Heart right ventricle (tissue), 16 donors: Measurements from ENCODE around the gene USP24. TPM values are rescaled to one million over a fixed set of nuclear protein-coding genes. Genes with fewer than 3 reads are reported as not detected.

Source experiments
- ATAC-seq, 8 donors: fragments of 200-7000 bp; cut with Tn5 transposase; one replicate each; pipeline ENCODE4 v1.9.1; 2020; ENCODE audit warnings: mild to moderate bottlenecking in 8 of 8, moderate library complexity in 8 of 8, moderate number of reproducible peaks in 1 of 8
- DNase-seq, 2 donors: peaks; one replicate each; pipeline ENCODE4 v3.0.0-alpha.2; 2020
- H3K27ac ChIP-seq, 10 donors: fragments of 200-600 bp; sonication (generic) in 2 of 10; one replicate each; pipeline versions ENCODE4 v1.5.0 to v1.8.0; 2020 to 2022; ENCODE audit warnings: mild to moderate bottlenecking in 3 of 10
- H3K27me3 ChIP-seq, 7 donors: fragments of 200-600 bp; one replicate each; pipeline ENCODE4 v1.8.0; 2021 to 2022; ENCODE audit warnings: mild to moderate bottlenecking in 2 of 7
- H3K36me3 ChIP-seq, 9 donors: fragments of 200-600 bp; sonication (generic) in 1 of 9; one replicate each; pipeline versions ENCODE4 v1.5.0 to v1.8.0; 2020 to 2022; ENCODE audit warnings: mild to moderate bottlenecking in 2 of 9
- H3K4me1 ChIP-seq, 9 donors: fragments of 200-600 bp; sonication (generic) in 1 of 9; one replicate each; pipeline versions ENCODE4 v1.5.0 to v1.8.0; 2020 to 2022; ENCODE audit warnings: mild to moderate bottlenecking in 4 of 9
- H3K4me3 ChIP-seq, 10 donors: fragments of 200-600 bp; sonication (generic) in 2 of 10; one replicate each; pipeline versions ENCODE4 v1.5.0 to v1.8.0; 2020 to 2022; ENCODE audit warnings: mild to moderate bottlenecking in 7 of 10, moderate library complexity in 2 of 10
- H3K9me3 ChIP-seq, 11 donors: fragments of 200-600 bp in 10 of 11; sonication (generic) in 2 of 11; one replicate each; pipeline versions ENCODE4 v1.5.0 to v1.8.0; 2013 to 2022; ENCODE audit warnings: mild to moderate bottlenecking in 2 of 11, control low read depth in 1 of 11, moderate library complexity in 1 of 11
- whole genome bisulfite sequencing, 2 donors: extraction: QIAGEN DNeasy Blood & Tissue Kit; methylation state at CpG; one replicate each; pipeline ENCODE4 v1.1.7; 2013; ENCODE audit warnings: inconsistent platforms in 1 of 2; 5-methylcytosine and 5-hydroxymethylcytosine counted together
- intact Hi-C, 10 donors: fragments of 100-400 bp; cut with DNase I; formaldehyde crosslinking; loops; one replicate each; pipeline versions ENCODE4 v1.11.1 to v1.14.2; 2022
- polyA plus RNA-seq, 2 donors: library from polyadenylated mRNA; stranded (reverse); fragments of 200-250 nt; gene quantifications; one replicate each; pipeline ENCODE4 v1.2.3, GENCODE V29; 2013
- total RNA-seq, 10 donors: library from RNA; stranded (reverse); fragmentation: NEBNext Ultra II Directional in 3 of 10; extraction: Animal tissue kit (Norgen Biotek cat#: 25700) in 3 of 10; gene quantifications; one replicate each; pipeline versions ENCODE4 v1.2.1 to v1.2.4, GENCODE V29; 2021 to 2023
- TF ChIP-seq, protein P1 (sequence below), 9 donors: fragments of 200-600 bp; sonication (generic) in 2 of 9; IDR thresholded peaks; one replicate each; pipeline versions ENCODE4 v1.5.0 to v1.8.0; 2021 to 2022; ENCODE audit warnings: antibody characterized with exemption in 9 of 9, mild to moderate bottlenecking in 5 of 9, moderate library complexity in 1 of 9
- donor health status: Arrhythmogenic right ventricular cardiomyopathy.
- donor health status: ischemic (EF 13 %, LVEDD 7.1; RV severe dilation, severe dysfunction).
- donor health status: healthy with polysubstance abuse.
- donor health status: DM: no; HTN: yes; CAD: no.
- donor health status: DM: no; HTN: no; CAD: no.
- donor health status: ischemic (EF 25% LVEDD 6.9; RV normal size, moderate dysfunction).
- donor health status: ischemic (EF 25% LVEDD 5.7; RV mildly dilated, moderate dysfunction).
- donor health status: healthy.
- donor health status: DM: yes; HTN: yes; CAD: no.
- donor health status: Ischemic cardiomyopathy.
- donor health status: ischemic (EF 35%, LVEDD 5.7; RV mildly dilated, moderate dysfunction).
- donor health status: nonischemic (EF 11% LVEDD 7.7; RV severe dilation, severe dysfunction).
- donor health status: DM: yes; HTN: yes; CAD: no.
- donor health status: PGD.
- donor health status: ischemic (EF 29% LVEDD 5.4; RV normal size, mild dysfunction).
- donor health status: nonischemic (EF 23%, LVEDD 6.1; RV moderate dilation, normal function).

Gene USP24
- total and polyA plus RNA-seq, 12 donors: 7.1 to 49.7 (median 41.3) TPM

DNA sequence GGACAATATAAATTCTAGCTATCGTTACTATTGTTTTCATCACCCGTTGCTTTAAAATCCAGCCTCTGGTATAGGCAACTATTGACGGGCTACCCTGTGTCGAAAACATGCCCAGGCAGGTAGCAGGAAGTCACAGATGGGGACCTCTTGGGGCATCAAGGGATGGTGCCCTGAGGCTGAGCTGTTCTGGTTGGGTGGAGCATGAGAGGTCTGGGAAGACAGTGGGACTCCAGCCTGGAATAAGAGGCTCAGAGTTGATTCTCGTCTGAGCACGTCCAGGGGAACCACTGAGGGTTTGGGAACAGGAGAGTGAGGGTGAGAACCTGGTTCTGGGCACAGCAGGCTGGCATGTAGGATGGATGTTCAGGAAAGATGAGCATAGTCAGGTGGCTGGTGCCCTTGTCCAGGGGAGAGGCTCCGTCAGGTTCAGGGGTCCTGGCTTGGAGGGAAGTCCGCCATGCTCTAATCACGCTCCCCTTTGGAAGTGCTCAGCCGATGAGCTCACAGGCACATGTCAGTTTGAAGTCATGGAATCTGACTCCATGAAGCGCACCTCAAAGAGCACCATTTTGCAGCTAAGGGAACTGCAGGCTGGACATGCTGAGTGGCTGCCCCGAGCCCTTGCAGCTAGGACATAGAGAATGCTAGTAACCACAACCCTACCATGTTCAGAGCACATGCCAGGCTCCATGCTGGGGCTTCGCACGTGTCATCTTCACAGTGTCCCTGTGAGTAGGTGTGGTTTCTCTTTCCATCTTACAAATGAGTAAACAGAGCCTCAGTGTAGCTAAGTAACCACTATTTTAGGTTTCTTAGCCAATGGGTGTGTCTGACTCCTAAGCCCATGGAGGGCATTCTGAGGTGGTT is 154.8 kb downstream of the USP24 start:
- Histone ChIP-seq H3K27me3 (no peaks in the 10 kb centered on the region), H3K36me3 (no peaks in the 10 kb centered on the region), H3K27ac (no peak overlapping the region), H3K9me3 (no peaks in the 10 kb centered on the region), H3K4me1 (peaks cover 0 to 17% (median 15%) of the 10 kb centered on the region in 9 donors), H3K4me3 (no peak overlapping the region)
- intact Hi-C loops: no loop called here
- ATAC-seq (no peak), DNase-seq (no peak)
- WGBS, 2 donors: 91 to 93% methylated on average over 14 of the region's 14 CpGs
- TF ChIP-seq, protein P1, sequence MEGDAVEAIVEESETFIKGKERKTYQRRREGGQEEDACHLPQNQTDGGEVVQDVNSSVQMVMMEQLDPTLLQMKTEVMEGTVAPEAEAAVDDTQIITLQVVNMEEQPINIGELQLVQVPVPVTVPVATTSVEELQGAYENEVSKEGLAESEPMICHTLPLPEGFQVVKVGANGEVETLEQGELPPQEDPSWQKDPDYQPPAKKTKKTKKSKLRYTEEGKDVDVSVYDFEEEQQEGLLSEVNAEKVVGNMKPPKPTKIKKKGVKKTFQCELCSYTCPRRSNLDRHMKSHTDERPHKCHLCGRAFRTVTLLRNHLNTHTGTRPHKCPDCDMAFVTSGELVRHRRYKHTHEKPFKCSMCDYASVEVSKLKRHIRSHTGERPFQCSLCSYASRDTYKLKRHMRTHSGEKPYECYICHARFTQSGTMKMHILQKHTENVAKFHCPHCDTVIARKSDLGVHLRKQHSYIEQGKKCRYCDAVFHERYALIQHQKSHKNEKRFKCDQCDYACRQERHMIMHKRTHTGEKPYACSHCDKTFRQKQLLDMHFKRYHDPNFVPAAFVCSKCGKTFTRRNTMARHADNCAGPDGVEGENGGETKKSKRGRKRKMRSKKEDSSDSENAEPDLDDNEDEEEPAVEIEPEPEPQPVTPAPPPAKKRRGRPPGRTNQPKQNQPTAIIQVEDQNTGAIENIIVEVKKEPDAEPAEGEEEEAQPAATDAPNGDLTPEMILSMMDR (IDR thresholded peaks at IDR 0.05): no peak

DNA sequence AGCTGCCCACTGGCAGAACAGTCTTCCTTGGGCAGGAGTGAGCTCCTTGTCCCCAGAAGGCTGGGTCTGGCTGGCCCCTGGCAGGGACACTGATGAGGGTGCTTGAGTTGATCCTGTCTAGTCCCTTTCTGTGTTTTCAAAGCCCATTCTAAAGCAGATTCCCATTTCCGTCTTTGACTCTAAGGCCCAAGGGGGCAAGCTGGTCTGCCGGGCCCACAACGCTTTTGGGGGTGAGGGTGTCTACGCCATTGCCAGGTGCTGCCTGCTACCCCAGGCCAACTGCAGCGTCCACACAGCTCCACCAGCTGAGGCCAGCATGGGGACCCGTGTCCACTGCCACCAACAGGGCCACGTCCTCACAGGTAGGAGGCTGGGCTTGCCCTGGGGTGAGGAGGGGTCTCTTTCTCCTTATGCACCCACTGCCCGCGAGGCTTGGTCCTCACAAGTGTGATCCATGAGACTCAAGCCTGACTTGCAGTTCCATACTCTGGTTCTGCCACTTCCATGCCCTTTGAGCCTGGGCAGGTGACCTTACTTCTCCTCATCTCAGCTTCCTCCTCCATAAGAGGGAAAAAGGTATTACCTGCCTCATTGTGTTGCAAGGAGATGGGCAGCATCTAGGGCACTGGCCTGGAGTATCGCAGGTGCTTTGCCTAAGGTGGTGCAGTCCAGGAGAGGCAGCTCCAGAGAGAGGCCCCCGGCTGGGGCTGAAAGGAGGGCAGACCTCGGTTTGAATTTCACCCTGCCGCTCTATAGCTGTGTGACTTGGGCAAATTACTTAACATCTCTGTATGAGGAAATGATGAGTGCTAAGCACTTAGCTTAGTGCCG is 155.6 kb downstream of the USP24 start:
- no peaks in the 10 kb centered on the region for H3K36me3 ChIP-seq
- no peaks in the 10 kb centered on the region for H3K27me3 ChIP-seq
- H3K4me3 ChIP-seq: no peak overlapping the region
- no peaks in the 10 kb centered on the region for H3K9me3 ChIP-seq
- H3K27ac ChIP-seq: no peak overlapping the region
- intact Hi-C loops: no loop called here
- WGBS, 2 donors: 87 to 92% methylated on average over 14 of the region's 14 CpGs
- TF ChIP-seq, protein P1 (IDR thresholded peaks at IDR 0.05): no peak
- peaks cover 0 to 8% (median 6%) of the 10 kb centered on the region in 9 donors for H3K4me1 ChIP-seq
- ATAC-seq (no peak), DNase-seq (no peak)

DNA sequence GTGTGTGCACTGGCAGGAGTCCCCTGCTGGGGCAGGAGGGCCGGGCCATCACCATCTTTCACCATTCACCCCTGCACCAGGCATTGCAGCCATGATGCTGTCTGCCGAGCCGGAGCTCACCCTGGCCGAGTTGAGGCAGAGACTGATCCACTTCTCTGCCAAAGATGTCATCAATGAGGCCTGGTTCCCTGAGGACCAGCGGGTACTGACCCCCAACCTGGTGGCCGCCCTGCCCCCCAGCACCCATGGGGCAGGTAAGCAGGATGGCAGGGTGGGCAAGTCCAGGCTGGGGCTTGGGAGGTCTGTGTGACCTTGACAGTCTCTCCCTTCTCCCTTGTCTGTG is 157.2 kb downstream of the USP24 start:
- ATAC-seq: no peak
- WGBS, 2 donors: 92 to 95% methylated on average over 6 of the region's 6 CpGs
- intact Hi-C loops: no loop called here
- TF ChIP-seq, protein P1 (IDR thresholded peaks at IDR 0.05): no peak
- Histone ChIP-seq H3K36me3 (no peaks in the 10 kb centered on the region), H3K4me1 (peaks cover 0 to 10% (median 3%) of the 10 kb centered on the region in 9 donors), H3K9me3 (no peaks in the 10 kb centered on the region), H3K27me3 (no peaks in the 10 kb centered on the region), H3K27ac (no peak overlapping the region), H3K4me3 (no peak overlapping the region)
- DNase-seq: no peak

DNA sequence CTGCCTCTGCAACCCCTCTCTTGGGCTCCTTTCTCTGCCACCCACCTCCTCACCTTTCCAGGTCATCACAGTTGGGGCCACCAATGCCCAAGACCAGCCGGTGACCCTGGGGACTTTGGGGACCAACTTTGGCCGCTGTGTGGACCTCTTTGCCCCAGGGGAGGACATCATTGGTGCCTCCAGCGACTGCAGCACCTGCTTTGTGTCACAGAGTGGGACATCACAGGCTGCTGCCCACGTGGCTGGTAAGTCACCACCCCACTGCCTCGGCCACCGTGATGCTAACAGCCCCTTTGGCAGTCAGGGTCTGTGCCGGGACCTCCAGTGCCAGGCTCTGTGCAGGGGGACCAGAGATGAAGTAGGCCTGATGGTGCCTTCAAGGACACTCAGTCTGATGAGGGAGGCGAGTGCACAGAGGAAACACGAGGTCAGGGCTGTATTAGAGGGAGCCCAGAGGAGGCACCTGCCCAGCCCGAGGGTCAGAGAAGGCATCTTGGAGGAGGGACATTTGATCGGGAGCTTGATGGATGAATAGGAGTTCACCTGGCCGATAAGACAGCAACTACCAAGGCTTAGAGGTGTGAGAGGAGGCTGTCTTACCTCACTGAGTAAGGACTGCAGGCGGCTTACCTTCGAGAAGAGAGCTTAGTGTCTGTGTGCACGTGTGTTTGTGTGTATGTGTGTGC is 157.8 kb downstream of the USP24 start:
- intact Hi-C loops: no loop called here
- Histone ChIP-seq H3K27ac (no peak overlapping the region), H3K4me3 (no peak overlapping the region), H3K27me3 (no peaks in the 10 kb centered on the region), H3K4me1 (peaks cover 0 to 15% (median 3%) of the 10 kb centered on the region in 9 donors), H3K36me3 (no peaks in the 10 kb centered on the region), H3K9me3 (no peaks in the 10 kb centered on the region)
- WGBS, 2 donors: 90 to 92% methylated on average over 15 of the region's 15 CpGs
- TF ChIP-seq, protein P1 (IDR thresholded peaks at IDR 0.05): no peak
- ATAC-seq (no peak), DNase-seq (no peak)
